Endothelial cell (in vitro differentiated cells): ENCODE results near the gene ALG5. TPM values are rescaled to one million over a fixed set of nuclear protein-coding genes. Genes with fewer than 3 reads are reported as not detected.

ENCODE experiments used
- DNase-seq: peaks from one replicate; pipeline ENCODE4 v3.0.0; 2021; ENCODE audit warnings: low spot score
- H3K27ac Mint-ChIP-seq: one replicate; pipeline ENCODE4 v1.8.0; 2021; ENCODE audit warnings: mixed read lengths, inconsistent platforms; ENCODE audit not compliant: unreplicated experiment
- H3K27me3 Mint-ChIP-seq: one replicate; pipeline ENCODE4 v1.8.0; 2021; ENCODE audit warnings: mild to moderate bottlenecking, moderate library complexity, mixed read lengths, inconsistent platforms; ENCODE audit not compliant: unreplicated experiment
- H3K36me3 Mint-ChIP-seq: one replicate; pipeline ENCODE4 v1.8.0; 2021; ENCODE audit warnings: mild to moderate bottlenecking, low read depth, mixed read lengths, inconsistent platforms; ENCODE audit not compliant: unreplicated experiment
- H3K4me1 Mint-ChIP-seq: one replicate; pipeline ENCODE4 v1.8.0; 2021; ENCODE audit warnings: mild to moderate bottlenecking, mixed read lengths, inconsistent platforms; ENCODE audit not compliant: unreplicated experiment
- H3K4me3 Mint-ChIP-seq: one replicate; pipeline ENCODE4 v1.8.0; 2021; ENCODE audit warnings: mild to moderate bottlenecking, mixed read lengths, inconsistent platforms; ENCODE audit not compliant: unreplicated experiment
- H3K9me3 Mint-ChIP-seq: one replicate; pipeline ENCODE4 v1.8.0; 2021; ENCODE audit warnings: mixed read lengths, inconsistent platforms; ENCODE audit not compliant: unreplicated experiment
- CTCF ChIP-seq: fragments of 200-600 bp; sonication (generic); IDR thresholded peaks from one replicate; pipeline ENCODE4 v1.5.0; 2021; ENCODE audit warnings: antibody characterized with exemption; ENCODE audit not compliant: unreplicated experiment
- long read RNA-seq: library from polyadenylated mRNA; unstranded; transcript quantifications from one replicate; pipeline ENCODE4 v2.0.0, GENCODE V29; 2020; ENCODE audit not compliant: unreplicated experiment
- total RNA-seq: library from RNA; stranded (reverse); fragmentation: NEBNext Ultra II Directional; extraction: Animal tissue kit (Norgen Biotek cat#: 25700); gene quantifications from one replicate; pipeline ENCODE4 v1.2.1, GENCODE V29; 2021; ENCODE audit not compliant: unreplicated experiment

Gene ALG5
- total RNA-seq: 22.0 TPM
- long read RNA-seq, transcript ALG5-201 (10 exons, 1,154 nt): major isoform, 29 of 32 reads
- long read RNA-seq, partial matches to known transcripts: 0 of 32 reads
- long read RNA-seq, other reads (novel, unspliced or antisense): 3 of 32 reads

- peaks cover 5% of the 10 kb centered on the region for H3K27me3 Mint-ChIP-seq
- peaks cover 20% of the 10 kb centered on the region for H3K4me1 Mint-ChIP-seq
- no peaks in the 10 kb centered on the region for H3K9me3 Mint-ChIP-seq
- peak within 1 kb of the TSS; percentile 98 for H3K27ac Mint-ChIP-seq
- H3K36me3 Mint-ChIP-seq: peaks cover 19% of the 10 kb centered on the region
- peak; percentile 99 for TF ChIP-seq CTCF
- peak within 1 kb of the TSS; percentile 99 for H3K4me3 Mint-ChIP-seq
- DNase-seq: peak; percentile 95
These were observed at the start of gene ALG5 for GRCh38 chr13:36999054-36999714. ALG5 (minus strand) TSS chr13:36999340; CDS start chr13:36999300, 40 bp downstream.

- no peak for TF ChIP-seq CTCF
- no peak overlapping the region for H3K27ac Mint-ChIP-seq
- H3K4me3 Mint-ChIP-seq: no peak overlapping the region
- no peaks in the 10 kb centered on the region for H3K9me3 Mint-ChIP-seq
- H3K27me3 Mint-ChIP-seq: no peaks in the 10 kb centered on the region
- DNase-seq: no peak
- no peaks in the 10 kb centered on the region for H3K4me1 Mint-ChIP-seq
- peaks cover 8% of the 10 kb centered on the region for H3K36me3 Mint-ChIP-seq
These were observed 48.7 kb upstream of the ALG5 start for GRCh38 chr13:37047846-37048245.

- H3K36me3 Mint-ChIP-seq: peaks cover 16% of the 10 kb centered on the region
- H3K4me1 Mint-ChIP-seq: no peaks in the 10 kb centered on the region
- no peak overlapping the region for H3K27ac Mint-ChIP-seq
- H3K4me3 Mint-ChIP-seq: no peak overlapping the region
- no peaks in the 10 kb centered on the region for H3K27me3 Mint-ChIP-seq
- H3K9me3 Mint-ChIP-seq: no peaks in the 10 kb centered on the region
- no peak for TF ChIP-seq CTCF
- no peak for DNase-seq
These were observed 47.9 kb upstream of the ALG5 start for GRCh38 chr13:37047032-37047431.

- DNase-seq: no peak
- Mint-ChIP-seq H3K4me3 (no peak overlapping the region), H3K27ac (no peak overlapping the region)
These were observed 46.9 kb upstream of the ALG5 start for GRCh38 chr13:37046062-37046461.

More at GRCh38 chr13:37046062-37046461, 46.9 kb upstream of the ALG5 start:
- Mint-ChIP-seq H3K4me1 (no peaks in the 10 kb centered on the region), H3K36me3 (peaks cover 21% of the 10 kb centered on the region), H3K27me3 (no peaks in the 10 kb centered on the region), H3K9me3 (no peaks in the 10 kb centered on the region)
- no peak for TF ChIP-seq CTCF
